HCT116 (cell line): Measurements from ENCODE around the gene PLA2G4B. TPM values are rescaled to one million over a fixed set of nuclear protein-coding genes. Genes with fewer than 3 reads are reported as not detected.

Experiments used
- ATAC-seq: fragments of 200-7000 bp; cut with Tn5 transposase; 2 replicates; pipeline ENCODE4 v1.9.1; 2020; ENCODE audit warnings: mild to moderate bottlenecking, moderate library complexity
- BruUV-seq: library from RNA; stranded (reverse); fragments of 400-500 nt; replicated peaks from 2 replicates; lab custom pipeline; 2021; lab: Mats Ljungman, UMichigan
- CTCF ChIA-PET: fragments of 300-600 bp; sonication (Branson Sonifier 250); formaldehyde crosslinking; loops from one replicate; lab custom pipeline; 2021; ENCODE audit warnings: antibody characterized with exemption; lab: Charles Lee
- POLR2A ChIA-PET: fragments of 300-600, 350-600 bp; sonication (Branson Sonifier 250); formaldehyde crosslinking; loops from one replicate; lab custom pipeline; 2021; ENCODE audit warnings: antibody characterized with exemption; lab: Charles Lee
- RAD21 ChIA-PET, 2 experiments: fragments of 300-600 bp; sonication (Branson Sonifier 250); formaldehyde crosslinking; loops; one replicate each; lab custom pipeline; 2023; ENCODE audit warnings: low total read pairs in 2 of 2; ENCODE audit not compliant: uncharacterized antibody in 2 of 2, unreplicated experiment in 2 of 2, low non-redundant PET in 1 of 2; lab: Charles Lee
- DNase-seq: peaks from one replicate; pipeline ENCODE4 v3.0.0-alpha.2; 2010; ENCODE audit warnings: low read depth, low spot score
- H2AFZ ChIP-seq: fragments of 200-600 bp; shearing (Covaris generic), sonication (generic); 2 replicates; pipeline ENCODE4 v1.6.1; 2017; ENCODE audit warnings: low read depth, mixed run types, mixed read lengths, antibody characterized with exemption, low read length; ENCODE audit not compliant: poor library complexity, severe bottlenecking
- H3K27ac ChIP-seq: 2 replicates; pipeline ENCODE4 v1.5.1; 2012; ENCODE audit warnings: low read depth, low read length
- H3K27me3 ChIP-seq: fragments of 200-600 bp; sonication (generic); 2 replicates; pipeline ENCODE4 v1.6.1; 2016; ENCODE audit warnings: mixed run types, low read length, mixed read lengths; ENCODE audit not compliant: insufficient read depth
- H3K36me3 ChIP-seq, 2 experiments: fragments of 200-500 bp in 1 of 2; fragments of 200-600 bp in 1 of 2; sonication (Bioruptor generic) in 1 of 2; sonication (generic) in 1 of 2; 2 replicates each; pipeline versions ENCODE4 v1.5.1 to v1.6.1; 2014 to 2016; ENCODE audit warnings: low read length in 2 of 2, inconsistent platforms in 1 of 2, mixed read lengths in 1 of 2, mixed run types in 1 of 2; ENCODE audit not compliant: insufficient read depth in 2 of 2, control insufficient read depth in 1 of 2
- H3K4me1 ChIP-seq, 2 experiments: fragments of 200-600 bp in 1 of 2; sonication (generic) in 1 of 2; 2 replicates each; pipeline versions ENCODE4 v1.5.1 to v1.6.1; 2012 to 2017; ENCODE audit warnings: low read length in 2 of 2, inconsistent platforms in 1 of 2, mild to moderate bottlenecking in 1 of 2, mixed read lengths in 1 of 2, mixed run types in 1 of 2, moderate library complexity in 1 of 2; ENCODE audit not compliant: insufficient read depth in 2 of 2, control insufficient read depth in 1 of 2
- H3K4me2 ChIP-seq: fragments of 200-600 bp; sonication (generic); 2 replicates; pipeline ENCODE4 v1.6.1; 2017; ENCODE audit warnings: mixed run types, low read length, mixed read lengths
- H3K4me3 ChIP-seq, 2 experiments: fragments of 200-600 bp in 1 of 2; sonication (generic) in 1 of 2; replicated peaks in 1 of 2; 2 replicates each; pipeline ENCODE4 v1.5.1; 2011 to 2016; ENCODE audit warnings: low read length in 2 of 2, control low read depth in 1 of 2, low read depth in 1 of 2, mild to moderate bottlenecking in 1 of 2, mixed read lengths in 1 of 2, mixed run types in 1 of 2
- H3K79me2 ChIP-seq: fragments of 200-600 bp; sonication (generic); 2 replicates; pipeline ENCODE4 v1.6.1; 2017; ENCODE audit warnings: mild to moderate bottlenecking, mixed run types, low read length, moderate library complexity, mixed read lengths; ENCODE audit not compliant: insufficient read depth
- H3K9ac ChIP-seq: fragments of 200-600 bp; sonication (generic); 2 replicates; pipeline ENCODE4 v1.6.1; 2016; ENCODE audit warnings: low read length, mixed read lengths
- H3K9me2 ChIP-seq: fragments of 200-600 bp; sonication (generic), shearing (Covaris generic); 2 replicates; pipeline ENCODE4 v1.6.1; 2017; ENCODE audit warnings: mixed run types, mild to moderate bottlenecking, moderate library complexity; ENCODE audit not compliant: insufficient read depth
- H3K9me3 ChIP-seq, 2 experiments: fragments of 200-500 bp in 1 of 2; fragments of 200-600 bp in 1 of 2; sonication (Bioruptor generic) in 1 of 2; sonication (generic) in 1 of 2; 2 replicates each; pipeline ENCODE4 v1.6.1; 2014 to 2017; ENCODE audit warnings: low read length in 2 of 2, mixed read lengths in 2 of 2, inconsistent platforms in 1 of 2, low read depth in 1 of 2, mild to moderate bottlenecking in 1 of 2, mixed run types in 1 of 2, moderate library complexity in 1 of 2; ENCODE audit not compliant: control insufficient read depth in 1 of 2, insufficient read depth in 1 of 2
- H4K20me1 ChIP-seq: fragments of 200-600 bp; sonication (generic), shearing (Covaris generic); 2 replicates; pipeline ENCODE4 v1.6.1; 2017; ENCODE audit warnings: mixed run types, mild to moderate bottlenecking, moderate library complexity; ENCODE audit not compliant: insufficient read depth
- CEBPB ChIP-seq: IDR thresholded peaks from 2 replicates; pipeline ENCODE4 v1.6.1; 2012; ENCODE audit warnings: low read depth
- EZH2phosphoT487 ChIP-seq: fragments of 200-600 bp; IDR thresholded peaks from 2 replicates; pipeline ENCODE4 v1.6.1; 2018; ENCODE audit warnings: antibody characterized with exemption, borderline replicate concordance
- JUND ChIP-seq: IDR thresholded peaks from 2 replicates; pipeline ENCODE4 v1.6.1; 2012
- POLR2A ChIP-seq: IDR thresholded peaks from 2 replicates; pipeline ENCODE4 v1.7.0; 2011; ENCODE audit warnings: borderline replicate concordance; ENCODE audit not compliant: insufficient read depth, insufficient read length; ENCODE audit errors: extremely low read depth
- POLR2AphosphoS5 ChIP-seq: IDR thresholded peaks from 2 replicates; pipeline ENCODE4 v1.6.1; 2011; ENCODE audit warnings: mild to moderate bottlenecking, low read depth, low read length, moderate library complexity
- SP1 ChIP-seq: IDR thresholded peaks from 2 replicates; pipeline ENCODE4 v1.6.1; 2012; ENCODE audit warnings: low read depth
- SRF ChIP-seq: IDR thresholded peaks from 2 replicates; pipeline ENCODE4 v1.6.1; 2012; ENCODE audit warnings: low read depth
- TCF7L2 ChIP-seq: IDR thresholded peaks from 2 replicates; pipeline ENCODE4 v1.7.0; 2011; ENCODE audit warnings: borderline replicate concordance, inconsistent platforms; ENCODE audit not compliant: insufficient read depth, insufficient read length; ENCODE audit errors: extremely low read depth
- YY1 ChIP-seq: IDR thresholded peaks from 2 replicates; pipeline ENCODE4 v1.6.1; 2011; ENCODE audit warnings: low read length, low read depth, moderate library complexity, mild to moderate bottlenecking; ENCODE audit not compliant: insufficient replicate concordance; ENCODE audit errors: extremely low read depth
- ZNF274 ChIP-seq: fragments of 200-500 bp; sonication (Bioruptor generic); IDR thresholded peaks from 2 replicates; pipeline ENCODE4 v1.6.1; 2014; ENCODE audit warnings: mild to moderate bottlenecking, low read depth, low read length, inconsistent platforms
- intact Hi-C: fragments of 100-400 bp; cut with micrococcal nuclease; formaldehyde crosslinking; loops from 2 replicates; pipeline ENCODE4 v1.10.0; 2022
- total RNA-seq: library from RNA; stranded (reverse); gene quantifications from one replicate; pipeline ENCODE4 v1.2.1, GENCODE V29; 2021; ENCODE audit not compliant: unreplicated experiment
- TF ChIP-seq, protein P1 (sequence below), 3 experiments: fragments of 200-600 bp in 1 of 3; sonication (generic) in 1 of 3; IDR thresholded peaks in 2 of 3; conservative IDR thresholded peaks in 1 of 3; 2 replicates each; pipeline ENCODE4 v1.5.1; 2012 to 2017; ENCODE audit warnings: low read depth in 2 of 3, low read length in 2 of 3, antibody characterized with exemption in 1 of 3, borderline replicate concordance in 1 of 3, control low read depth in 1 of 3, mild to moderate bottlenecking in 1 of 3, mixed read lengths in 1 of 3, mixed run types in 1 of 3, moderate library complexity in 1 of 3; ENCODE audit not compliant: insufficient read depth in 1 of 3
- TF ChIP-seq, protein P2 (sequence below): IDR thresholded peaks from 2 replicates; pipeline ENCODE4 v1.6.1; 2012
- TF ChIP-seq, protein P3 (sequence below): IDR thresholded peaks from 2 replicates; pipeline ENCODE4 v1.6.1; 2012
- TF ChIP-seq, protein P4 (sequence below): IDR thresholded peaks from 2 replicates; pipeline ENCODE4 v1.6.1; 2011; ENCODE audit warnings: mild to moderate bottlenecking, low read length, moderate library complexity; ENCODE audit not compliant: insufficient replicate concordance; ENCODE audit errors: extremely low read depth

Gene PLA2G4B
- total RNA-seq, 1 experiment from 2014 or later = 4.7 TPM

DNA sequence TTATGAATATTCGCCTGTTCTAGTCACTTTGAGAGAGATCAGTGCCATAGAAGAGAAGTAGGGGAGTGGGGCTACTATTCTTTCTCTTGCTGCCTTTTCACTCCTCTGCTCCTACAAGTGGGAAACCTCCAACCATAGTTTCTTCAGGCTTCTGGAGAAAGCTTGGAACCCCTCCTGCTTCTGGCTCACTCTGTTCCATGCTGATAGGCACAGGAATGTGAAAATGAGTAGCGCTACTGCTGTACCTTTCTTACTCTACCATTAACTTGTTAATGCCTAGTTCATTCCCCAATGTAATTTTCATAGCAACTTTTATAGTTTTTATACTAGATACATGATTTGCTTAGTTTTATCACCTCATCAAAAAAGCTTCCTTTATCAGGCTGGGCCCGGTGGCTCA is 37.5 kb upstream of the PLA2G4B start:
- ChIA-PET POLR2A (interaction anchor here (1.2 kb wide), 1 partner anchor 27 kb away, joined by 3 read pairs; no protein-coding TSS in a partner anchor), CTCF (no interaction called here), RAD21 (no interaction called here)
- Histone ChIP-seq H3K9me3 (no peaks in the 10 kb centered on the region), H3K4me2 (no peak overlapping the region), H4K20me1 (no peaks in the 10 kb centered on the region), H3K4me1 (peaks cover 7 to 35% of the 10 kb centered on the region in 2 experiments; a peak in 3 of 4 replicates), H3K9me2 (no peaks in the 10 kb centered on the region), H3K36me3 (0 out of 4 replicates have a peak, but pooled peaks cover 0 to 8% of the 10 kb centered on the region in 2 experiments), H3K27me3 (no peaks in the 10 kb centered on the region), H3K79me2 (no peaks in the 10 kb centered on the region), H3K27ac (no peak overlapping the region), H2AFZ (no peak overlapping the region), H3K4me3 (no peak overlapping the region), H3K9ac (no peak overlapping the region)
- DNase-seq (no peak), ATAC-seq (no peak)
- TF ChIP-seq YY1 (no peak), SRF (no peak)
- TF ChIP-seq, protein P1, sequence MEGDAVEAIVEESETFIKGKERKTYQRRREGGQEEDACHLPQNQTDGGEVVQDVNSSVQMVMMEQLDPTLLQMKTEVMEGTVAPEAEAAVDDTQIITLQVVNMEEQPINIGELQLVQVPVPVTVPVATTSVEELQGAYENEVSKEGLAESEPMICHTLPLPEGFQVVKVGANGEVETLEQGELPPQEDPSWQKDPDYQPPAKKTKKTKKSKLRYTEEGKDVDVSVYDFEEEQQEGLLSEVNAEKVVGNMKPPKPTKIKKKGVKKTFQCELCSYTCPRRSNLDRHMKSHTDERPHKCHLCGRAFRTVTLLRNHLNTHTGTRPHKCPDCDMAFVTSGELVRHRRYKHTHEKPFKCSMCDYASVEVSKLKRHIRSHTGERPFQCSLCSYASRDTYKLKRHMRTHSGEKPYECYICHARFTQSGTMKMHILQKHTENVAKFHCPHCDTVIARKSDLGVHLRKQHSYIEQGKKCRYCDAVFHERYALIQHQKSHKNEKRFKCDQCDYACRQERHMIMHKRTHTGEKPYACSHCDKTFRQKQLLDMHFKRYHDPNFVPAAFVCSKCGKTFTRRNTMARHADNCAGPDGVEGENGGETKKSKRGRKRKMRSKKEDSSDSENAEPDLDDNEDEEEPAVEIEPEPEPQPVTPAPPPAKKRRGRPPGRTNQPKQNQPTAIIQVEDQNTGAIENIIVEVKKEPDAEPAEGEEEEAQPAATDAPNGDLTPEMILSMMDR (IDR thresholded peaks at IDR 0.05 in 2 of 3, conservative IDR thresholded peaks at IDR 0.05 in 1 of 3; ENCODE audit: borderline replicate concordance in 1 of 3, insufficient read depth in 1 of 3, low read depth in 2 of 3, low read length in 2 of 3) = no peak
- TF ChIP-seq, protein P2, sequence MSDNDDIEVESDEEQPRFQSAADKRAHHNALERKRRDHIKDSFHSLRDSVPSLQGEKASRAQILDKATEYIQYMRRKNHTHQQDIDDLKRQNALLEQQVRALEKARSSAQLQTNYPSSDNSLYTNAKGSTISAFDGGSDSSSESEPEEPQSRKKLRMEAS = no peak
- intact Hi-C loops = no loop called here
- BruUV-seq = no TSS peak

DNA sequence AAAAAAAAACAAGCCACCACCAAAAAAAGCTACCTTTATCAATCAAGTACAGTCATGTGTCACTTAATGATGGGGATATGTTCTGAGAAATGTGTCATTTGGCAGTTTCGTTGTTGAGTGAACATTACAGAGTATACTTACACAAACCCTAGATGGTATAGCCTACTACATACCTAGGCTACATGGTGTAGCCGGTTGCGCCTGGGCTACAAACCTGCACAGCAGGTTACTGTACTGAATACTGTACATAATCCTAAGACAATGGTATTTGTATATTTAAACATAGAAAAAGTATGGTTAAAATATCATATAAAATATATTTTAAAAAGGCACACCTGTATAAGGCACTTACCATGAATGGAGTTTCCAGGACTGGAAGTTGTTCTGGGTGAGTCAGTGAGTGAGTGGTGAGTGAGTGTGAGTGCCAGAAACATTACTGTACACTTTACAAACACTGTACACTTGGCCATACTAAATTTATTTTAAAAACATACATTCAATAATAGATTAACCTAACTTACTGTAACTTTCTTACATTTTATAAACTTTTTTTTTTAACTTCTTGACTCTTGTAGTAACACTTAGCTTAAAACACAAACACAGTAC is 36.7 kb upstream of the PLA2G4B start:
- ChIA-PET RAD21 (no interaction called here), POLR2A (interaction anchor here (1.2 kb wide), 1 partner anchor 28 kb away, joined by 3 read pairs; no protein-coding TSS in a partner anchor), CTCF (interaction anchor here (3.8 kb wide), 1 partner anchor 29 kb away, joined by 20 read pairs; the partner anchor contains the start of gene MAPKBP1)
- H4K20me1 ChIP-seq = no peaks in the 10 kb centered on the region
- H3K9me3 ChIP-seq = no peaks in the 10 kb centered on the region
- H2AFZ ChIP-seq = no peak overlapping the region
- H3K4me1 ChIP-seq = peaks cover 14 to 37% of the 10 kb centered on the region in 2 experiments; a peak in 3 of 4 replicates
- no peak overlapping the region for H3K4me2 ChIP-seq
- H3K4me3 ChIP-seq = no peak overlapping the region
- BruUV-seq = no TSS peak
- 0 out of 4 replicates have a peak, but pooled peaks cover 0 to 8% of the 10 kb centered on the region in 2 experiments for H3K36me3 ChIP-seq
- no peaks in the 10 kb centered on the region for H3K9me2 ChIP-seq
- H3K79me2 ChIP-seq = no peaks in the 10 kb centered on the region
- intact Hi-C loops = no loop called here
- H3K27me3 ChIP-seq = no peaks in the 10 kb centered on the region
- ATAC-seq (no peak), DNase-seq (no peak)
- no peak overlapping the region for H3K9ac ChIP-seq
- H3K27ac ChIP-seq = no peak overlapping the region
- TF ChIP-seq POLR2A (no peak), TCF7L2 (no peak), SP1 (no peak), CEBPB (no peak), JUND (no peak), ZNF274 (no peak), YY1 (no peak), POLR2AphosphoS5 (no peak), EZH2phosphoT487 (no peak)
- TF ChIP-seq, protein P3, sequence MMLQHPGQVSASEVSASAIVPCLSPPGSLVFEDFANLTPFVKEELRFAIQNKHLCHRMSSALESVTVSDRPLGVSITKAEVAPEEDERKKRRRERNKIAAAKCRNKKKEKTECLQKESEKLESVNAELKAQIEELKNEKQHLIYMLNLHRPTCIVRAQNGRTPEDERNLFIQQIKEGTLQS = no peak
- TF ChIP-seq, protein P4, sequence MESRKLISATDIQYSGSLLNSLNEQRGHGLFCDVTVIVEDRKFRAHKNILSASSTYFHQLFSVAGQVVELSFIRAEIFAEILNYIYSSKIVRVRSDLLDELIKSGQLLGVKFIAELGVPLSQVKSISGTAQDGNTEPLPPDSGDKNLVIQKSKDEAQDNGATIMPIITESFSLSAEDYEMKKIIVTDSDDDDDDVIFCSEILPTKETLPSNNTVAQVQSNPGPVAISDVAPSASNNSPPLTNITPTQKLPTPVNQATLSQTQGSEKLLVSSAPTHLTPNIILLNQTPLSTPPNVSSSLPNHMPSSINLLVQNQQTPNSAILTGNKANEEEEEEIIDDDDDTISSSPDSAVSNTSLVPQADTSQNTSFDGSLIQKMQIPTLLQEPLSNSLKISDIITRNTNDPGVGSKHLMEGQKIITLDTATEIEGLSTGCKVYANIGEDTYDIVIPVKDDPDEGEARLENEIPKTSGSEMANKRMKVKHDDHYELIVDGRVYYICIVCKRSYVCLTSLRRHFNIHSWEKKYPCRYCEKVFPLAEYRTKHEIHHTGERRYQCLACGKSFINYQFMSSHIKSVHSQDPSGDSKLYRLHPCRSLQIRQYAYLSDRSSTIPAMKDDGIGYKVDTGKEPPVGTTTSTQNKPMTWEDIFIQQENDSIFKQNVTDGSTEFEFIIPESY = no peak
